GM10266 (cell line): ENCODE results near the gene MMP24.

Source experiments
- DNase-seq: peaks from one replicate; pipeline ENCODE4 v3.0.0; 2012; ENCODE audit errors: extremely low spot score
- CTCF ChIP-seq: IDR thresholded peaks from 2 replicates; pipeline ENCODE4 v1.5.1; 2012; ENCODE audit warnings: mild to moderate bottlenecking, low read depth; ENCODE audit not compliant: control insufficient read depth, insufficient read depth; ENCODE audit errors: missing control alignments

Gene MMP24

GRCh38 chr20:35288325-35289060 is 62.0 kb downstream of the MMP24 start:
- TF ChIP-seq CTCF, result no peak
- DNase-seq, result no peak

- DNase-seq, result no peak
These were observed 63.8 kb downstream of the MMP24 start for GRCh38 chr20:35290186-35290886.

GRCh38 chr20:35290887-35291417 is 64.5 kb downstream of the MMP24 start:
- DNase-seq, result no peak
- TF ChIP-seq CTCF, result no peak

More at GRCh38 chr20:35290186-35290886, 63.8 kb downstream of the MMP24 start:
- no peak for TF ChIP-seq CTCF

- DNase-seq, result no peak
- TF ChIP-seq CTCF, result no peak
These were observed 65.4 kb downstream of the MMP24 start, which contains the start of gene FAM83C for GRCh38 chr20:35291654-35292503. Gene FAM83C (minus strand): TSS chr20:35292425. CDS start chr20:35292304, 121 bp downstream.

GRCh38 chr20:35292504-35293285 is 66.2 kb downstream of the MMP24 start:
- TF ChIP-seq CTCF, result no peak

More at GRCh38 chr20:35292504-35293285, 66.2 kb downstream of the MMP24 start:
- DNase-seq, result no peak
